Thyroid gland (tissue), 4 donors: ENCODE results near the gene NAV2.

ENCODE experiments used
- POLR2A ChIP-seq, 2 donors: fragments of 450-650 bp; IDR thresholded peaks; one replicate each; pipeline ENCODE4 v1.6.1; 2017; ENCODE audit warnings: antibody characterized with exemption in 2 of 2, mild to moderate bottlenecking in 2 of 2, moderate library complexity in 1 of 2
- TF ChIP-seq, protein P1 (sequence below), 6 experiments: fragments of 200-600 bp in 3 of 6; fragments of 450-650 bp in 3 of 6; sonication (generic) in 3 of 6; IDR thresholded peaks; one replicate each; pipeline ENCODE4 v1.5.1; 2016 to 2019; ENCODE audit warnings: antibody characterized with exemption in 6 of 6, mild to moderate bottlenecking in 2 of 6, inconsistent platforms in 1 of 6, moderate library complexity in 1 of 6

DNA sequence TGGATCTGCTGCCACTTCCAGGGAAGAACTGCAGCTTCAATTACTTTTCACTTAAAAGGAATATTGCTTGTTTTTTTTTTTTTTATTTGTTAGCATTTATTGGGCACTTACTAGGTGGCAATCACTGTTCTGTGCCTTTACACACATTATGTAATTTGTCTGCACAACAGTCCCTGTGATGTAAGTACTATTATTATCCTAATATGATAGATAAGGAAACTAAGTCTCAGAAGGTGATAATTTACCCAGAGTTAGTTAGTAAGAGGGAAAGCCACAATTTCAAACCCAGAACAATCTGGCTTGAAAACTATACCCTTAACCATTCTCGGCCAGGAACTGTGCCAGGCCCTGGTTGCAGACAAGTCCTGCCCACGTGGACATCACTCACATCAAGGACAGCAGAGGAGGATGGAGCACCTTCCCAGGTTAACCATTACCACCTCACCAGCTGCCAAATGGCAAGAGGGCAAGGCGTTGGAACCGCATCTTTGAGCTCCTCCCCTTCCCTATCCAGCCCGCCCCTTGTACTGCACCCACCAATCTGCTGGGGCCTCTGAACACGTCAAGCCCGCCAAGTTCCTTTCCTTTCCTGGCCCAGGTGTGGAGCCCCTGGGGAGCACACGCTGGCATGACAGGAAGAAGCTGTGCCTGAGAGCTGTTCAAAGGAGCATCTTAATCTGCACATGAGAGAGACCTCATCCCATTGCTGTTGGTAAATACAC lies 78.4 kb downstream of the NAV2 start:
- TF ChIP-seq POLR2A (IDR thresholded peaks at IDR 0.05): no peak
- TF ChIP-seq, protein P1, sequence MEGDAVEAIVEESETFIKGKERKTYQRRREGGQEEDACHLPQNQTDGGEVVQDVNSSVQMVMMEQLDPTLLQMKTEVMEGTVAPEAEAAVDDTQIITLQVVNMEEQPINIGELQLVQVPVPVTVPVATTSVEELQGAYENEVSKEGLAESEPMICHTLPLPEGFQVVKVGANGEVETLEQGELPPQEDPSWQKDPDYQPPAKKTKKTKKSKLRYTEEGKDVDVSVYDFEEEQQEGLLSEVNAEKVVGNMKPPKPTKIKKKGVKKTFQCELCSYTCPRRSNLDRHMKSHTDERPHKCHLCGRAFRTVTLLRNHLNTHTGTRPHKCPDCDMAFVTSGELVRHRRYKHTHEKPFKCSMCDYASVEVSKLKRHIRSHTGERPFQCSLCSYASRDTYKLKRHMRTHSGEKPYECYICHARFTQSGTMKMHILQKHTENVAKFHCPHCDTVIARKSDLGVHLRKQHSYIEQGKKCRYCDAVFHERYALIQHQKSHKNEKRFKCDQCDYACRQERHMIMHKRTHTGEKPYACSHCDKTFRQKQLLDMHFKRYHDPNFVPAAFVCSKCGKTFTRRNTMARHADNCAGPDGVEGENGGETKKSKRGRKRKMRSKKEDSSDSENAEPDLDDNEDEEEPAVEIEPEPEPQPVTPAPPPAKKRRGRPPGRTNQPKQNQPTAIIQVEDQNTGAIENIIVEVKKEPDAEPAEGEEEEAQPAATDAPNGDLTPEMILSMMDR (IDR thresholded peaks at IDR 0.05): no peak
